HL-60 (cell line): Measurements from ENCODE around the gene ROS1.

ENCODE experiments used
- DNase-seq, 2 experiments: peaks; one replicate each; pipeline ENCODE4 v3.0.0-alpha.2; 2010 to 2020; ENCODE audit warnings: low read depth in 1 of 2, low spot score in 1 of 2
- H3K27ac ChIP-seq: fragments of 250-450 bp; sonication (Bioruptor Pico); replicated peaks from 2 replicates; pipeline ENCODE4 v1.5.1; 2020; ENCODE audit warnings: mild to moderate bottlenecking, moderate library complexity
- H3K27me3 ChIP-seq: fragments of 250-450 bp; sonication (Bioruptor Pico); 2 replicates; pipeline ENCODE4 v1.5.1; 2021; ENCODE audit warnings: mild to moderate bottlenecking, moderate library complexity; ENCODE audit not compliant: insufficient read depth, poor library complexity, severe bottlenecking
- H3K4me3 ChIP-seq: replicated peaks from 2 replicates; pipeline ENCODE4 v1.5.1; 2011; ENCODE audit warnings: mild to moderate bottlenecking, control low read depth, low read length; ENCODE audit not compliant: insufficient read depth
- GABPA ChIP-seq: IDR thresholded peaks from 2 replicates; pipeline ENCODE4 v1.6.1; 2012; ENCODE audit warnings: low read depth
- POLR2AphosphoS5 ChIP-seq: IDR thresholded peaks from 2 replicates; pipeline ENCODE4 v1.6.1; 2012; ENCODE audit warnings: low read depth
- SPI1 ChIP-seq: IDR thresholded peaks from 2 replicates; pipeline ENCODE4 v1.6.1; 2012; ENCODE audit warnings: low read depth, mild to moderate bottlenecking, borderline replicate concordance
- TF ChIP-seq, protein P1 (sequence below): IDR thresholded peaks from 2 replicates; pipeline ENCODE4 v1.6.1; 2012; ENCODE audit warnings: low read depth; ENCODE audit not compliant: insufficient replicate concordance
- TF ChIP-seq, protein P2 (sequence below): IDR thresholded peaks from one replicate; pipeline ENCODE4 v1.5.1; 2011; ENCODE audit warnings: low read length, control low read depth, inconsistent platforms; ENCODE audit not compliant: insufficient read depth

Gene ROS1

DNA sequence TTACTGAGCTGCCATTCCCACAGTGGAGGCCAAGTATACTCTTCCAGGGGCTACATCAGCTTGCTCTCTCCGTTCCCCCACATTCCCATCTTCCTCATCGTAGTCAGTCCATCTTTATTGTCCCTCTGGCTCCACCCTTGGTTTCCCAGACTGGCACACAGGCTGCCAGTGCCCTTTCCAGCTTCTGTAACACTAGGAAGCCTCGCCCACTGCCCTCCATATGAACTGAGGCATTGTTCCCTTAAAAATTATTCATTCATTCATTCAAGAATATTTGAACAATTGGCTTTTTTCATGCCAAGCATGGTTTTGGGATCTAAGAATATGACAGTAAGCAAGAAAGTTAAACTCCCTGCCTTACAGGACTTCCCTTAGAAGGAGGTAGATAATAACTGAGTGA lies 14.3 kb downstream of the ROS1 start:
- Histone ChIP-seq H3K27me3 (peaks cover 3% of the 10 kb centered on the region), H3K4me3 (no peak overlapping the region), H3K27ac (no peak overlapping the region)
- TF ChIP-seq SPI1 (no peak), GABPA (no peak), POLR2AphosphoS5 (no peak)
- TF ChIP-seq, protein P1, sequence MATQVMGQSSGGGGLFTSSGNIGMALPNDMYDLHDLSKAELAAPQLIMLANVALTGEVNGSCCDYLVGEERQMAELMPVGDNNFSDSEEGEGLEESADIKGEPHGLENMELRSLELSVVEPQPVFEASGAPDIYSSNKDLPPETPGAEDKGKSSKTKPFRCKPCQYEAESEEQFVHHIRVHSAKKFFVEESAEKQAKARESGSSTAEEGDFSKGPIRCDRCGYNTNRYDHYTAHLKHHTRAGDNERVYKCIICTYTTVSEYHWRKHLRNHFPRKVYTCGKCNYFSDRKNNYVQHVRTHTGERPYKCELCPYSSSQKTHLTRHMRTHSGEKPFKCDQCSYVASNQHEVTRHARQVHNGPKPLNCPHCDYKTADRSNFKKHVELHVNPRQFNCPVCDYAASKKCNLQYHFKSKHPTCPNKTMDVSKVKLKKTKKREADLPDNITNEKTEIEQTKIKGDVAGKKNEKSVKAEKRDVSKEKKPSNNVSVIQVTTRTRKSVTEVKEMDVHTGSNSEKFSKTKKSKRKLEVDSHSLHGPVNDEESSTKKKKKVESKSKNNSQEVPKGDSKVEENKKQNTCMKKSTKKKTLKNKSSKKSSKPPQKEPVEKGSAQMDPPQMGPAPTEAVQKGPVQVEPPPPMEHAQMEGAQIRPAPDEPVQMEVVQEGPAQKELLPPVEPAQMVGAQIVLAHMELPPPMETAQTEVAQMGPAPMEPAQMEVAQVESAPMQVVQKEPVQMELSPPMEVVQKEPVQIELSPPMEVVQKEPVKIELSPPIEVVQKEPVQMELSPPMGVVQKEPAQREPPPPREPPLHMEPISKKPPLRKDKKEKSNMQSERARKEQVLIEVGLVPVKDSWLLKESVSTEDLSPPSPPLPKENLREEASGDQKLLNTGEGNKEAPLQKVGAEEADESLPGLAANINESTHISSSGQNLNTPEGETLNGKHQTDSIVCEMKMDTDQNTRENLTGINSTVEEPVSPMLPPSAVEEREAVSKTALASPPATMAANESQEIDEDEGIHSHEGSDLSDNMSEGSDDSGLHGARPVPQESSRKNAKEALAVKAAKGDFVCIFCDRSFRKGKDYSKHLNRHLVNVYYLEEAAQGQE: no peak
- TF ChIP-seq, protein P2, sequence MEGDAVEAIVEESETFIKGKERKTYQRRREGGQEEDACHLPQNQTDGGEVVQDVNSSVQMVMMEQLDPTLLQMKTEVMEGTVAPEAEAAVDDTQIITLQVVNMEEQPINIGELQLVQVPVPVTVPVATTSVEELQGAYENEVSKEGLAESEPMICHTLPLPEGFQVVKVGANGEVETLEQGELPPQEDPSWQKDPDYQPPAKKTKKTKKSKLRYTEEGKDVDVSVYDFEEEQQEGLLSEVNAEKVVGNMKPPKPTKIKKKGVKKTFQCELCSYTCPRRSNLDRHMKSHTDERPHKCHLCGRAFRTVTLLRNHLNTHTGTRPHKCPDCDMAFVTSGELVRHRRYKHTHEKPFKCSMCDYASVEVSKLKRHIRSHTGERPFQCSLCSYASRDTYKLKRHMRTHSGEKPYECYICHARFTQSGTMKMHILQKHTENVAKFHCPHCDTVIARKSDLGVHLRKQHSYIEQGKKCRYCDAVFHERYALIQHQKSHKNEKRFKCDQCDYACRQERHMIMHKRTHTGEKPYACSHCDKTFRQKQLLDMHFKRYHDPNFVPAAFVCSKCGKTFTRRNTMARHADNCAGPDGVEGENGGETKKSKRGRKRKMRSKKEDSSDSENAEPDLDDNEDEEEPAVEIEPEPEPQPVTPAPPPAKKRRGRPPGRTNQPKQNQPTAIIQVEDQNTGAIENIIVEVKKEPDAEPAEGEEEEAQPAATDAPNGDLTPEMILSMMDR: no peak
- no peak for DNase-seq

DNA sequence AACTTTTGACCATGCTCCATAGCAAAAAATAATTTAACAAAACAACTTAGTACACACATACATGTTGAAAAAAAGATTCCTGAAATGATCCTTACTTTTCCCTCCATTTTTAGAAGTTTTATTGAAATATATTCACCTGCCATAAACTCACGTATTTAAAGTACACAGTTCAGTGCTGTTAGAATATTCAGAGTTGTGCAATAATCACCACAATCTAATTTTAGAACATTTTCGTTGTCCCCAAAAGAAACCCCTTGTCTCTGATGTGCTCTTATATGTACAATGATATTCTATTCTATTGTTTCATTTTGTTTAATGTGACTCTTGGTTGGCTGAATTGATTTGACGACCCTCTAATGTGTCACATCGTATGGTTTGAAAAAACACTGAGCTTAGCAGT lies 15.9 kb downstream of the ROS1 start:
- H3K27ac ChIP-seq: no peak overlapping the region
- H3K4me3 ChIP-seq: no peak overlapping the region
- TF ChIP-seq, protein P1: no peak
- TF ChIP-seq SPI1 (no peak), GABPA (no peak), POLR2AphosphoS5 (no peak)
- TF ChIP-seq, protein P2: no peak
- H3K27me3 ChIP-seq: peaks cover 3% of the 10 kb centered on the region
- no peak for DNase-seq

DNA sequence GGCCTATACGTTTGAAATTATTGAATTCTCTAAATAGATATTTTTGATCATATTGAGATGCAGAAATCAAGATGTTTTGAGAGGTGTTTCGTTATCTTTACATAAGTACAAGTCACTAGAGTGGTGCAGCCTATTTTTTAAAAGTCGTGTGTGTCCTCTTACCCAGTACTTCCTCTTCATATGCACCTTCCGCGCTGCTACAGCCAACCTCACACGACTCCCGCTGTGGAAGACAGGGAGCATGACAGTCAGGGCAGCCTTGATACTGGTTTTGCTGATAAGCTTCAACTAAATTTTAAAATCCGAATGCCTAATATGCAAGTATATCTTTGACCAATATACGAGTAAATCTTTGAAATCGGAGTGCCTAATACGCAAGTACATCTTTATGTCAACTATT lies 16.3 kb downstream of the ROS1 start:
- Histone ChIP-seq H3K27me3 (peaks cover 3% of the 10 kb centered on the region), H3K27ac (no peak overlapping the region), H3K4me3 (no peak overlapping the region)
- no peak for DNase-seq
- TF ChIP-seq, protein P1: no peak
- no peak for TF ChIP-seq SPI1
- TF ChIP-seq POLR2AphosphoS5: no peak
- TF ChIP-seq, protein P2: no peak
- TF ChIP-seq GABPA: no peak
